HG03280 (cell line): Measurements from ENCODE around the gene GRAP.

Source experiments
- ATAC-seq: cut with Tn5 transposase; IDR thresholded peaks from one replicate; pipeline ENCODE4 v1.9.1; 2021; ENCODE audit warnings: mild to moderate bottlenecking, moderate library complexity; ENCODE audit not compliant: unreplicated experiment

Gene GRAP

GRCh38 chr17:19019041-19019941 is 27.5 kb downstream of the GRAP start:
- ATAC-seq = no peak

DNA sequence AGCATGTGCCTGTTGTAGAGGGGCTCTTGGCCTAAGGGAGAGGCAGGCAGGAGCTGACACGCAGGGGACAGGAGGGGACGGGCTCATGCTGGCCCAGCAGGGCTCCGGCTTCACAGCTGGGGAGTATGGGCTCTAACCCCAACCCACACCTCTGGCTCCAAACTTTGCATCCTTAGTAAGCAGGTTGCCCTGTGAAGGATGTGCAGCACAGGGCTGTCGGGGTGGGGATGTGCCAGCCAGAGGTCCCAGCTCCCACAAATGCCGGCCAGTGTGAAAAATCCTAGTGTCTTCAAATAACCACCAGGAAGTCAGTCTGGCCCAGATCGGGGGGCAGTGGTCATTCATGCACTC is 28.2 kb downstream of the GRAP start:
- ATAC-seq = no peak

- ATAC-seq = no peak
Observed at GRCh38 chr17:19017804-19018599, 28.8 kb downstream of the GRAP start.

DNA sequence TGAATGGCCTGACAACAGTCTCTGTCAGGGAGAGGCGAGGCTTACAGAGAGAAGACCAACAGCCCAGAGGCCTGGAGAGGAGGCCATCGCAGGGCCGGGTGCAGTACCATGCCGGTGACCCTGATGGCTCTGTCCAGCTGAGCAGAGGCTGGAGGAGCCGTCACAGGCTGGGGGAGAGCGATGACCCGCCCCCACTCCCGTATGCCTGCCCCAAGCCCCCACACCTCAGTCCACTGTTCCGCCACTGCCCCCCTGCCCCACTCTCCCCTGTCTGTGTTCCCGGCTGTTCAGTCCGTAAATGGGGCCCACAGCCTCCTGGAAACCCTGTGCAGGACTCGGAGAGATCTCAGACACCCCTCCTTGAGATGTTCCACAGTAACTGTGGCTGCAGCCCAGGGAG is 29.4 kb downstream of the GRAP start:
- ATAC-seq = no peak

DNA sequence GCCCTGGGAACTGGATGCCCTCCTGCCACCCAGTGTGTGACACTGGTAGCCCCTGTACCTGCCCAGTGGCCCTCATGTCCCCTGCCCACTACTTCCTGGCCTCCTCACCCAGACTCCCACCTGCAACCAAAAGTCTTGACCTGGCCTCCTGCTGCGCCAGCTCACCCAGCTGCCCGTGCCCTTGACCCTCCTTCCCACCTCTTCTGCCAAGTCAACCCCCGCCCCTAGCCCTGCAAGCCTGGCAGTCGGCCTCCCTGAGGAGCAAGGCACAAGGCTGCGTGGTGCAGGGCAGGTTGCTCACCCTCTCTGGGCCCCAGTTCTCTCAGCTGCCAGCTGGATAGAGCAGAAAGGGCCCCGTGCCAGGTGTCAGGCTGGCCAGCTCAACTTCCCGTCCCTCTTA is 29.9 kb downstream of the GRAP start:
- no peak for ATAC-seq

- no peak for ATAC-seq
Observed at GRCh38 chr17:19016297-19016696, 30.5 kb downstream of the GRAP start.

GRCh38 chr17:19015428-19015827 is 31.3 kb downstream of the GRAP start:
- ATAC-seq = no peak

DNA sequence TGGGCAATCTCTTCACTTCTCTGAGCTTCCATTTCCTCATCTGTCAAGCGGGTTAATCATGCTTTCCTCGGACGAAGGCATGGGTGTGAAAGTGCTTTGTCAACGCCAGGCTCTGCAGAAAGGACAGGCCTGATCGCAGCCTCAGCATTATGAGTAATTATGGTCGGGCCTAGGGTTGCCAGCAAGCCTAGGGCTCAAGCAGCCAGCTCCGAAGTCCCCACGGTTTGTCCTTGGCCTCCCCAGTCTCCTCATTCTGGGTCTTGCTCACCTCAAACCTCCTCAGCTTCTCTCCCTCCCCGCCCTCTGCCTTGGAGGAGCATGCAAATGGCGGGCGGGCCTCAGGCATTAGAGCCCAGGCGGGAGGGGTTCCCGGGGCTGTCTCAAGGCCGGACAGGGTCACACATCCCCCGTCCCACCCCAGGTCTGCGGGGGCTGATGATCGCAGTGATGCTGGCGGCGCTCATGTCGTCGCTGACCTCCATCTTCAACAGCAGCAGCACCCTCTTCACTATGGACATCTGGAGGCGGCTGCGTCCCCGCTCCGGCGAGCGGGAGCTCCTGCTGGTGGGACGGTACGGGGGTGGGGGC is 32.0 kb downstream of the GRAP start:
- no peak for ATAC-seq

GRCh38 chr17:19013806-19014627 is 32.7 kb downstream of the GRAP start:
- ATAC-seq = no peak

GRCh38 chr17:19013226-19013625 is 33.5 kb downstream of the GRAP start:
- no peak for ATAC-seq

DNA sequence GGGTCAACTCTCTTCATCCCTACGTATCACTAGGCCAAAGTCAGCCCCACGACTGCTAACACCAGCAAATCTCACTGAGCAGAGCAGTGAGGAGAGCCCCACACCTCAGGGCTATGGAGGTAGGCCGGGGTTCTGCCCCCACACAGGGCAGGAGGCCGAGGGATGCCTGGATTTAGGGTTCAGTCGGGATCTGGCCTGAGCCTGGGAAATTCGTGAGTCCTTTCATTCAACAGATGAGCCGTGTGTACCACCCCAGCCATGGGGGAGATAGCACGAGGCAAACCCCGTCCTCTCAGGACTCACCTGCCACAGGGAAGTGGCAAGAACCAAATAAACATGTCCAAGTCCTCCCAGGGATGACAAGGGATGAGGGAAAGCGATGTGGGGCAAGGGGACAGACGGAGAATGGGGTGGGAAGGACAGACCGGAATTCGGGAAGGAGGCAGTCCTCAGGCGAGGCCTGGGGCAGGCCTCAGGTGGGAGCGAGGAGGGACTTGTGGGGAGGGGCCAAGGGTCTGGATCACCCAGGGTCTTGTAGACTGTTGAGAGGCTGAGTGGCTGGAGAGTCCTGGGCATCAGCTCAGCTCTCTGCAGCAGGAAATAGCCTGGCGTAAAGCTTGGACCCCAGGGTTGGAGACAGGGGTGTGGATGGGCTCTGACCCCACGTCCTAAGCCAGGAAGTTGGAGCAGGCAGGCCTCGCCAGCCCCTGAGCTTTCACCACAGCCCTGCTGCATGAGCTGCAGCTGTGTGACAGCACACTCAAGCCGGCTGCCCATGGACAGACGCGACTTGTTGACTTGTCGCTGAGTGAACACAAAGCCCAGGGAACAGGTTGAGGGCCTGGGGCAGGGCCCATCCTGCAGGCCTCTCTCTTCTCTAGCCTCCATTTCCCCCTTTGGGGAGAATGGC is 34.3 kb downstream of the GRAP start:
- ATAC-seq = no peak

- no peak for ATAC-seq
Observed at GRCh38 chr17:19011581-19011980, 35.2 kb downstream of the GRAP start.

- no peak for ATAC-seq
Observed at GRCh38 chr17:19010729-19011505, 35.8 kb downstream of the GRAP start.

DNA sequence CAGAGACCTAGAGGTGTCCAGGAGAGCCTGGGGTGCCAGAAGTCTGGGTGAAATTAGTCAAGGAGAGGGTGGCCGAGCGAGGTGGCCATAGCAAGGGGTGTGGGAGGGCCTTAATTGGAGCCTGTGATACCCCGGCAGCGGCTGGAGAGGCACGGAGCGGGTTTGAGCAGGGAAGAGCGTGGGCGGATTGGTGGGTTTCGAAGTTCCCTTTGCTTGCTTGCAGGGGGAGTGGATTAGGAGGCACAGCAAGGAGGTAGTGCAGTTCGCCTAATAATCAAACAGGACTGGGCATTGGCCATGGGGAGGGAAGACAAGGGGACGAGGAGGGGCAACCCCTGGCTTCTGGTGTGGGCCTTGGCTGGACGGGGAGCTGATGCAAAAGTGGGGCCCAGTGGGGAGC is 36.8 kb downstream of the GRAP start:
- no peak for ATAC-seq

DNA sequence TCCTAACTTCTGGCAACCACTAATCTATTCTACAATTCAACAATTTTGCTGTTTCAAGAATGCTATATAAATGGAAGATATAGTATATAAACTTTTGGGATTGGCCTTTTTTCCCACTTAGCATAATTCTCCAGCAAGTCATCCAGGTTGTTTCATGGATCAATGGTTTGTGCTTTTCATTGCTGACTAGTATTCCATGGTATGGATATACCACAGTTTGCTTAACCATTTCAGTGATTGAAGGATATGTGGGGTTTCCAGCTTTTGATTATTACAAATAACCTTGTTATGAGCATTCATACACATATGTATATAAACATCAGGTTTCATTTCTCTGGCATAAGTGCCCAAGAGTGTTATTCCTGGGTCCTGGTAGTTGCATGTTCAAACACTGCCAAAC is 40.1 kb downstream of the GRAP start:
- no peak for ATAC-seq

GRCh38 chr17:19005789-19006430 is 40.8 kb downstream of the GRAP start:
- ATAC-seq = no peak

DNA sequence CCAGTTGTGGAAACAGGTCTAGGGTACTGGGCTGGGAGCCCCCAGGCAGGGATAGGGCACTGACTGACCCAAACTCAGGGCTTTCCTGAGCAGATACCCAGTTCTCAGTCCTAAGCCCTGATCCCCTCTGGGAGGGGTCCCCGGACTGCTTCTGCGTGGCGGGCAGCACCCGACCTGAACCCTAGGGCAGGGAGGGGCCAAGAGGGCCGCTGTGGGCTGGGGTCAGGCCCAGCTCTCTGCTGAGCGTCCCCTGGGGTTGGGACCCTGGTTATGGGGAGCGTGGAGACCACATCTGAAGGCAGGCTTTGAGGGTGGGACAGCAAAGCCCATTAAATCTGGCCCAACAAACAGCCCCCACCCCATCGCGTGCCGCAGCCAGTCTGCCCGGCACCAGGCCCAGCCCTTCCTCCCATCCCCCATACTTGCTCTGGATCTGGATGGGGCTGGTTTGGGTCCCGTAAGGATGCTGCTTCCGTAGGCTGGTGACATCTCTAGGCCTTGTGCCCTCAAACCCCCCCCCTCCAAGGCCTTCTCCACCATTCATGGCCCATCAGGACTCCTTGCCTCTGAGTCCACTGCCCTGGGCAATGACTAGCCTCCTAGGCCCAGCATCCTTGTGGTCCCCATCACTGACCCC is 41.5 kb downstream of the GRAP start:
- no peak for ATAC-seq
